A549 treated with AZD2906 at 1 μM for 4 hours (cell line): Measurements from ENCODE around the gene PCGF1. TPM values are rescaled to one million over a fixed set of nuclear protein-coding genes. Genes with fewer than 3 reads are reported as not detected.

Experiments
- total RNA-seq: library from RNA; stranded (reverse); fragments of 200-300 nt; extraction: Qiagen RNA extraction; gene quantifications from 5 replicates; pipeline ENCODE4 v1.2.3, GENCODE V29; 2022

PCGF1 gene
- 29.9 to 35.0 TPM (median 31.9 TPM) in 5 replicates for total RNA-seq

DNA sequence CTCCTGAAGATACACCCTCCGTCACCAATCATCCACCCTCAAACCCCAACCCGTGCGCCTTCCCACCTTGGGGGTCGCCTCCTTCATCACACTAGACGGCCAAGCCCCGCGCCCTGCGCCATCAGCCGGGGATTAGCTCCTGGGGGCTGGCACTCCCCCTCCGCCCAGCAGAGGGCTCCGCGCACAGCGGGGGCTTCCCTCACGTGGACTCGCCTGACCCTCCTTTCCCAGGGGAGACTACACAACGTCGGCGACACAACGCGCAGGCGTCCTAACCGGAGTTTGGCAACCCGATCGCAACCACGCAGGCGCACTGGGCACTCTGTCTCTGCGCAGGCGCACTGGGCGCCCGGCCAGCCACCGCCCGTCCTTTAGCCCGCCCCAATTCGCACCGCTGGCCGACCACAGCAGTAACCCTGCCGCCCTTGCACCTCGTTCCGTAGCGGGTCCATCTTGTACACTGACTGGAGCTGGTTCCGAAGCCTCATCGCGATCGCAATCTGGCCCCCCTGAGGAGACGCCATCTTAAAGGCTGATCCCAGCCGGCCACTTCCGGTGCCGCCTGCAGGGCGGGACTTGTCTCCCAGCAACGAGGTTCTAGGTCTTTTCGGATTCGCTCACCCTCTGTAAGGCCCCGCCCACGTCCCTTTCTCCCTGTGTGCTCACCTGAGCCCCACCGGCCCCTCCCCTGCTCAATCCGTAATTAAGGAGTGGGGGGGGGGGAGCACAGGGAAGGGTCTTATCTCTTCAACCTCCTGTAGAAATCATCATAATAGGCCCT, at the start of gene PCGF1:
Gene PCGF1 (minus strand): TSS at position 551 of the 781 bp plus-strand sequence. CDS start 27 bp downstream, at position 524.

DNA sequence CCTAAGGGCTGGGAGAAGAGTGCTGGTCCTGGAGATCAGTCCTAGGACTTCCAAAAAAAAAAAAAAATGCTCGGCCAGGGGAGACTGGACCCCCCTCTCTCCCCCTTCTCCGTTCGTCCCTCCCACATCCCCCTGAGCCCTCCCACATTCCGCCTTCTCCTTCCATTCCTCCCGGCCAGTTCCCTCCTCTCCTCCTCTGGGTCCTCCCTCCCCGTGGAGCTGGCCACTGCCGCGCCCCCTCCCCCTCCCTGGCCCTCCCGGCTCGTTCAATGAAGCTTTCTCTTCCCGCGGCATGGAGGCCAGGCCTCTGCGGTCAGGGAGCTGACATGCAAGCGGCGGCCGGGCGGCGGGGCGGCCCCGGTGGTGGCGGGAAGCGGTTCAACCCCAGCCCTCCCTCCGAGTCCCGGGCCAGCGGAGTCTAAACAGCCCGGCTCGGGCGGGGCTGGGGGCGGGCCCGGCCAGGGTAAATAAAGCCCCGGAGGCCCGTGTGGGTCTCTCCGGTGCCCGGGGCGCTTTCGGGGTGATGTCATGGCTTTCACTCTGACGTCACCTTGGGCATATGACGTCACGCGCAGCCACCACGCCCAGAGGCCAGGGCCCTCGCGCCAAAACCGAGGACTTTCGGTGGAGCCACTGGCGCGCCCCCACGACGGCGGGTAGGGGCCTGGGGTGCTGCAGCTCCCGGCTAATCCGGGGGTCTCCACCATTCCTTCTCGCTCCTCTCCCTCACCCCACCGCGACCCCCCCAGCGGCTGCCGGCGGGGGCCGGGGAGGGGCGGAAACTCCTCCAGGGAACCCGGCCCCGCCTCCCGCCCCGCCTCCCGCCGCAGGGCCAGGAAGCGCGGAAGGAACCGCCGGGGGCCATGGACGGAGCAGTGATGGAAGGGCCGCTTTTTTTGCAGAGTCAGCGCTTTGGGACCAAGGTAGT, 46.7 kb upstream of the PCGF1 start, which contains the start of the genes DOK1 and LOXL3:
Gene DOK1 (plus strand): TSS at position 829 of the 928 bp plus-strand sequence. CDS start 35 bp downstream, at position 864.
Gene LOXL3 (minus strand): TSS at position 51 of the 928 bp plus-strand sequence. CDS start 1,308 bp downstream, outside the sequence.

DNA sequence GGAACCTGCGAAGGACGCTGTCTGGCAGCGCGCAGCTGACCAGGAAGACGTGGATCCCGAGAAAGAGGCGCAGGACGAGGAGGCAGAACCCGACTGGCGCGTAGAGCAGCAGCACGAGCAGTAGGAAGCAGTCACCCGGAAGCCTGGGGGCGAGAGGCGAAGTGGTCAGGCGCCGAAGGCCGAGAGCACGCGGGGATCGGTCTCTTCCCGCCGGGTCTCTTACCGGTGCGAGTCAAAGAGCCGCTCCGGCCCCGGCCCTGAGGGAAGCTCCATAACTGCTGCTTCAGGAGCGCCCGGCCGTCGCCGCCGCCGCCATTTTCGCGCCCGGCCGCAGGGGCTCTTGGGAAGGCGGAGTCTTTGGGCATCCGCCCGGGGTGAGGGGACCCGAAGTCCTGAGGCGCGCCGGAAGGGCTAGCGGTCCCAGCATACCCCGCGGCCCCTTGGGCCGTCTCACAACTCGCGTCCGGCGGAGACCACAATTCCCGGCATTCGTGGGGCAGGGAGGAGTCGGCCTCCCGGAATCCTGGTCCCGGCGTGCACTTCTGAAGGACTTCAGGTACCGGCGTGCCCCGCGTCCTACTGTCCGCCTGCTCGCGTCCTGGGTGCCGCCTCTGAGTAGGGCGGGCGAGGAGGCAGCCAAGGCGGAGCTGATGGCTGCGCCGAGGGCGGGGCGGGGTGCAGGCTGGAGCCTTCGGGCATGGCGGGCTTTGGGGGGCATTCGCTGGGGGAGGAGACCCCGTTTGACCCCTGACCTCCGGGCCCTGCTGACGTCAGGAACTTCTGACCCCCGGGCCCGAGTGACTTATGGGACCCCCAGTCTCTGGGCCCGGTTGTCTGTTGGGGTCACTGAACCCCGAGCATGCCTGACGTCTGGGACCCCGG, 22.1 kb upstream of the PCGF1 start, which contains the start of the genes AUP1 and HTRA2:
Gene AUP1 (minus strand): TSS at position 350 of the 882 bp plus-strand sequence. CDS start 77 bp downstream, at position 273.
Gene HTRA2 (plus strand): TSS at position 577 of the 882 bp plus-strand sequence. CDS start 74 bp downstream, at position 651.

DNA sequence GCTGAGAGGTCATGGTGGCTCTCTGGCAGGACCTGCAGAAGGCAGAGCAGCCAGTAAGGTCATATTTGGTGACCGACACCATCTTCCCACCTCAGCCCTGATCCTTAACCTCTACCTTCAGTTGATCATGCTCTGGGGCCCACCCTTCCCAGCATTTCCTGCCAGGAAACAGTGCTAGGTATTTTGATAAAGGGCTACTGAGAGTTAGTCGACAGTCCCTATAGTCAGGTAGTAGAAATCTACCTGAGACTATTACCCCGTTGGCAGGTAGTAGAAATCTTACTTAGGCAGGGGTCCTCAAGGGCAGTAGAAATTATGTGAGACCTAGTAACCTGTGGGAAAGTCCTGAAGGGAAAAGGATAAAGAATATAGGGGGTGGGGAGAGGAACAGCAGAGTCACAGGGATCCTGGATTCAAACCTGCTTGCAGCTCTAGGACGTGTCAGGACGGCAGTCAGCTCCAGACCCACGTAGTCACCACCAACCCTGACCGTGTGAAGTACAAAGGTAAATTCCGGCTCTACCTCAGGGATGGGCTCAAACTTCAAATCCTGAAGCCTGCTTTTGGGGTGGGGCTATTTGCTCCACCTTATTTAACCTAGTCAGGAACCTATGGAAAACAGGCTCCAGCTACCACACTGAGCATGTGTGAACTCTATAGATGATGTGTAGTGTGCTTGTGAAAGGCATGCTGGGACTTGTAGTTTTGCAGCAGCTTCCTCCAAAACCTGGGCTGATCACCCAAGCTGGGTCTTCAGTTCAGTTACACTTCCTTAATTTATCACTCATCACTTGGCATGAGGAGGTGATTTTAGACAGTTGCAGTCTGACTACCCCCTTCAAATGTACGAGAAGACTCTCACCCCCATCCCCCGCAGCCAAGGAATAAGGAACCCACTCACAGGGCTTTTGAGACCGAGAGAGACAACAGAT, 18.5 kb upstream of the PCGF1 start, which contains the start of gene DQX1:
Gene DQX1 (minus strand): TSS at position 515 of the 932 bp plus-strand sequence. CDS start 502 bp downstream, at position 13.

DNA sequence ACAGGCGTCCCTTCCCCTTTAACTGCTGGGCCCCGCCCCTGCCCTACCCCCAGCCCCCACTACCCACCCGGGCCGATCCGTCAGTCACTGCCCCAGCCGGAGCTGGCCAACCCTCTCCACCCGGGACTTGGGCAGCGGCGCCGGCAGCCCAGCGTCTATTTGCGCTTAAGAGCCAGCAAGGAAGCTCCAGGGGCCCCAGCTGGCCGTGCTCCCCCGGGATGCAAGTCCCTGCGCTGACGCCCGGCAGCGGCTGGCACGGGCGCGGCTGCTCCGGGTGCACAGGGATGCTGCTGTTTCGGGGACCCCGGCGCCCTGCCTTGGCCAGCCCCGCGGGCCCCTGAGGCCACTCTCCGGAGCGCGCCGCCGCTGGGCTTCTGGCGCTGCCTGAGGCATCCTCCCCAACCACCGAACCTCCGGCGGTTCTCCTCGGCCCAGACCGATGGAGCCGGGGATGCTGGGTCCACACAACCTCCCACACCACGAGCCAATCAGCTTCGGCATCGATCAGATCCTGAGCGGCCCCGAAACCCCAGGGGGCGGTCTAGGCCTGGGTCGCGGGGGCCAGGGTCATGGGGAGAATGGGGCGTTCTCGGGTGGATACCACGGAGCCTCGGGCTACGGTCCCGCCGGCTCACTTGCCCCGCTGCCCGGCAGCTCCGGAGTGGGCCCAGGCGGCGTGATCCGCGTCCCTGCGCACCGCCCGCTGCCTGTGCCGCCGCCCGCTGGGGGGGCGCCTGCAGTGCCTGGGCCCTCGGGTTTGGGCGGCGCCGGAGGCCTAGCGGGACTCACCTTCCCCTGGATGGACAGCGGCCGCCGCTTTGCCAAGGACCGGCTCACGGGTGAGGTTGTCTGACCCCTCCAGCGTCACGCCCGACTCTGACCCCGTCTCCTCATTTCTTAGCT, 7.1 kb upstream of the PCGF1 start, which contains the start of gene TLX2:
Gene TLX2 (plus strand): TSS at position 83 of the 903 bp plus-strand sequence. CDS start 357 bp downstream, at position 440.

DNA sequence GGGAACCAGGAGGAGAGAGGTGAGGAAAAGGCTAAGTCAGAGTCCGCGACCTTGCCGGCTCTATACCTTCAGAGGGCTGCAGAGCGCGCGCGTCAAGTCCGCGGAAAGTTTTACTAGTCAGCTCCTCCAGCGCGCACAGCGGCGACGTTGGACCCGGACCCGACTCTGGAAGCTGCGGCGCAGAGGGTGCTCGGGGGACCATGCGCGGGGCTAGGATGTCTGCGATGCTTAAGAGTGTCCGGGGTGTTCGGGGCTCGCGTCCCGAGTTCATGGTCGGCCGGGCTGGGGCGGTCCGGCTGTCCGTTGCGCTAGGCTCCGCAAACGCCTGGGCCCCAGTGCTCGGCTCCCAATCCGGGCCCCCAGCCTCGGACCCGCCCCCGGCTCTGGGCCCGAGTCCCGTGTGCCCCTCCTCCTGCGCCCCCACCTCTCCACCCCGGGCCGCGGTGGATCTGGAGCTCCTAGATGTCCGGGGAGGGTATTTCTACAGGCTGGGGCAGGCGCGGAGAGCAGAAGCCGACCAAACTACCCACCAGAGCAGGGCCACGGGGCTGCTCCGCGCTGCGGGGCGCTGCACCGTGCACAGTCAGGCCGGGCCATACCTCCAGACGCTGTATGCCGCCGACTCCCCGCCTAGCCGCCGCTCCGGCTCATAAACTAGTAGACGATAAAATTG, 8.1 kb downstream of the PCGF1 start, which contains the start of gene LBX2:
Gene LBX2 (minus strand): TSS at position 337 of the 673 bp plus-strand sequence. CDS start 66 bp downstream, at position 271.

DNA sequence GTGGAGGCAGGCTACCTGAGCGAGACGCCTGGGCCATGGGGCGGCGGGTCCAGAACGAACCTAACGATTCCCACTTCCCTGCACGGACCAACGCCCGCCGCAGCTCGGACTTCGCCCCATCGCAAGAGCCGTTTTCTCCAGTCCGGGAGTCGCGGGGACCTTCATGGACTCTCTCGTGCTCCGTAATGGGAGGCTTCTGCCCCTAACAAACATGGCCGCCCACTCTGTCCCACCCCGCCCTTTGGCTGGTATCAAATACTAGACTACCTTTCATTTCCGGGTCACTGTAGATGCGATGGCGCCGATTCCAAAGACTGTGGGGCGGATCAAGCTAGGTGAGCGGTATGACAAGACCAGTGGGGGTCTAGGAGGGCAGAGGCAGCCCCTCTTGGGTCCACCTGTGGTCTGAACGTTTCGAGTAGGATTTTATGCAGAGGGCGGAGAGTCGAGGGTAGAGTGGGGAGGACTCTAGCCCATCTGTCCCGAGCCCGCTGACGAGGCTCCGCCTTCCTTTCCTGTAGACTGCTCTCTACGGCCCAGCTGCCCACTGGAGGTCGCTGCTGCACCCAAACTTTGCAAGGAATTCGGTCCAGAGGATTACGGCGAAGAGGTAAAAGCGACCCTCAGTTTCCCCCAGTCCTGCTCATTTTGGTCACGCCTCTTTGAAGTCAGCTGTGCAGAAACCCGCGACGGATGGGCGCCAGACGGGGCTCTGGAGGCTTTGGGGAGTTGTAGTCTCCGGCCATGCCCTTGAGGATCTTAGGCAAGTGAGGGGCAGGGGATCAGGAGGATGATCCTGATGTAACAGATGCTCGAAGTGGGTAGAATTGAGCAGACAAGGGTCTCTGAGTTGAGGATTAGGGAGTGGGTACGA, 24.5 kb downstream of the PCGF1 start, which contains the start of the genes CCDC142 and TTC31:
Gene CCDC142 (minus strand): TSS at position 198 of the 874 bp plus-strand sequence. CDS start 161 bp downstream, at position 37.
Gene TTC31 (plus strand): TSS at position 281 of the 874 bp plus-strand sequence. CDS start 15 bp downstream, at position 296.

DNA sequence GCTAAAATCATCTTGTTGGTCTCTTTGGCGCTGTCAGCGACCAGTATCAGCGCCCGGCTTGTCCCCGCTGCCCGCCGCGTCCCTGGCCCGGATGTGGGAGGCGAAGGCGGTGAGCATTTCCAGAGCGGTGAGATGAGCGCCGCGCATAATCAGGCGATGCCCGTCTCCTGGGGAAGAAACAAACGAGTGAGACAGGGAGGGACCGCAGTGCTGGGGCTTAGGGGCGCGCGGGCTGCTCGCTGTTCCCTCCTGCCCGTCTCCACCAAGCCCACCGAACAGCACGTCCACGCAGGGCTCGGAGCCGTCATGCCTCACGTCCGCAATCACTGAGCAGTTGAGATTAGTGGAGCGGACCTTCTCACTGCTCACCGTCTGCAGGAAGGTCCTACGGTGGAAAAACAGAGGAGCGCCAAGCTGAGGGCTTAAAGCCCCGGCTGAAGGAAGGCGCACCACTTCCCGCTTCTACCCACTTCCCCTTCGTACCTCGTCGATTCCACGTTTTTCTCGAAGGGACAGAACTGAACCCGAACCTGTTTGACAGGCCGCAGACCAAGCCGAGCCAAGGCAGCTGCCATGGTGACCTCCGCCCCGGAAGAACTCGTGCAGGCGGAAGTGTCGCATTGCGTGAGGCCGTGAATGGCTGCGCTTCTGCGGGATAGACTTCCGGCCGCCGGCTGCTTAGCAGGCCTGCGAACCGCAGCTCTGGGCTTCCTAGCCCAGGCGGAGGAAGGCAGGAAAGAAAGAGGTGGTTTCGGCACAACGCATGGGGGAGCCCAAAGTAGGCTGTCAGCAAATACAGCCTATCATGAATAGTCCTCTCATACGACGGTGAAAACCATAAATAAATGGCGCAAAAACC, 35.2 kb downstream of the PCGF1 start, which contains the start of gene MRPL53:
Gene MRPL53 (minus strand): TSS at position 595 of the 859 bp plus-strand sequence. CDS start 20 bp downstream, at position 575.

DNA sequence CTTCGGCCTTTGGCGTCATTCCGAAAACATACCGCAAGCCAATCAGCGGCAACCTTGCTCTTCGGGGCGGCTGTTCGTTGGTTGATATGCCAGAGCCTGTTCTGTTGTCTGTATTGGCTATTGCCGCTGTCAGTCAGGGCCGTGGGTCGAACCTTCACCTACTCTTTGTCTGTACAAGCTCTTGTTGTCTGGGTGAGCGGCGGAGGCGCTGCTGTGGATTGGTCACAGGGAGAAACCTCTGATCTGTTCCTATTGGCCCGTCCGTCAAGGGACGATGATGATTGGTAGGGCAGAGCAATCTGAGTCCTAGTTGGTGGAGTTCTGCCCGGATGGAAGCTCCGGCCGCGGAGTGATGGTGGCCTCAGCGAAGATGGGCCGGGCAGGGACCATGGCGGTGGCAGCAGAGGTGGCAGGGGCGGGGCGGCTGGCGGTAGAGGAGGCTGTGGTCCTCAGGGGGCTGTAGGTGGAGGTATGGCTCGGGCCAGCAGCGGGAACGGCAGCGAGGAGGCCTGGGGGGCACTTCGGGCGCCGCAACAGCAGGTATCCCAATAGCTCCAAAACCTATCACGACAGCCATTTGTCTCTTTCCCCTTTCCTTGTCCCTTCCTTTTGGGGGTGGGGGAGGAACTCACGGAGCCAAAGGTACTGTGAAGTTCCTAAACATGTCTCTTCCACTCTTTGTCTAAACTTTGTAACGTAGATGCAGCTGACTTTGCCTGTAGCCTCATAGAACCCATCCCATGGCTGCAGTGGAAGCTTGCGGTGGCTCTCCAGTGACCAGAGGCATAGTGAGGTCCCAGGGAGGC, 49.2 kb downstream of the PCGF1 start, which contains the start of gene WBP1:
Gene WBP1 (plus strand): TSS at position 307 of the 806 bp plus-strand sequence. CDS start 165 bp downstream, at position 472.

Other genes with a start within 250 kb of the PCGF1 start
- 0.15 to 0.47 TPM (median 0.24 TPM) in 5 replicates for gene SLC4A5, start 164.3 kb downstream of the PCGF1 start, total RNA-seq
- 112 to 150 TPM (median 144 TPM) in 5 replicates for gene DCTN1, start 127.4 kb downstream of the PCGF1 start, total RNA-seq
- 2.4 to 3.6 TPM (median 3.2 TPM) in 5 replicates for gene C2orf81, start 86.1 kb downstream of the PCGF1 start, total RNA-seq
- 76.9 to 92.7 TPM (median 91.5 TPM) in 5 replicates for gene WDR54, start 86.0 kb downstream of the PCGF1 start, total RNA-seq
- 18.7 to 24.5 TPM (median 22.4 TPM) in 5 replicates for gene RTKN, start 65.8 kb downstream of the PCGF1 start, total RNA-seq
- 43.7 to 51.1 TPM (median 48.7 TPM) in 5 replicates for gene INO80B, start 52.6 kb downstream of the PCGF1 start, total RNA-seq
- 49.4 to 85.1 TPM (median 81.5 TPM) in 5 replicates for gene WBP1, start 49.3 kb downstream of the PCGF1 start, total RNA-seq
- gene MOGS, start 42.3 kb downstream of the PCGF1 start, total RNA-seq = 44.0 to 55.8 TPM (median 52.5 TPM) in 5 replicates
- gene MRPL53, start 35.0 kb downstream of the PCGF1 start, total RNA-seq = 93.9 to 164 TPM (median 141 TPM) in 5 replicates
- gene CCDC142, start 24.7 kb downstream of the PCGF1 start, total RNA-seq = 10.5 to 16.0 TPM (median 13.2 TPM) in 5 replicates
- gene TTC31, start 24.6 kb downstream of the PCGF1 start, total RNA-seq = 13.2 to 17.7 TPM (median 15.2 TPM) in 5 replicates
- 3.2 to 4.3 TPM (median 3.8 TPM) in 5 replicates for gene LBX2, start 8.1 kb downstream of the PCGF1 start, total RNA-seq
- 0.24 to 0.37 TPM (median 0.30 TPM) in 5 replicates for gene TLX2, start 6.8 kb upstream of the PCGF1 start, total RNA-seq
- gene DQX1, start 18.5 kb upstream of the PCGF1 start, total RNA-seq = 0.07 to 0.15 TPM (median 0.13 TPM) in 5 replicates
- gene AUP1, start 22.0 kb upstream of the PCGF1 start, total RNA-seq = 185 to 250 TPM (median 238 TPM) in 5 replicates
- 33.1 to 41.7 TPM (median 39.3 TPM) in 5 replicates for gene HTRA2, start 22.2 kb upstream of the PCGF1 start, total RNA-seq
- gene LOXL3, start 46.2 kb upstream of the PCGF1 start, total RNA-seq = 0.31 to 0.60 TPM (median 0.49 TPM) in 5 replicates
- 3.4 to 4.9 TPM (median 4.4 TPM) in 5 replicates for gene DOK1, start 47.0 kb upstream of the PCGF1 start, total RNA-seq
- not detected in 5 replicates for gene M1AP, start 140.6 kb upstream of the PCGF1 start, total RNA-seq
- 8.7 to 11.8 TPM (median 10.7 TPM) in 5 replicates for gene SEMA4F, start 146.6 kb upstream of the PCGF1 start, total RNA-seq